Left lung (tissue), 10 donors: ENCODE data around the gene PREX1. TPM values are rescaled to one million over a fixed set of nuclear protein-coding genes. Genes with fewer than 3 reads are reported as not detected.

Experiments used
- ATAC-seq: fragments of 200-7000 bp; cut with Tn5 transposase; one replicate; pipeline ENCODE4 v1.9.1; 2020; ENCODE audit warnings: moderate library complexity
- DNase-seq, 4 donors: peaks; one replicate each; pipeline ENCODE4 v3.0.0-alpha.2; 2013 to 2020
- H3K27ac ChIP-seq, 2 donors: fragments of 200-600 bp; sonication (generic) in 1 of 2; one replicate each; pipeline versions ENCODE4 v1.5.0 to v1.8.0; 2020 to 2021
- H3K27me3 ChIP-seq, 2 donors: fragments of 200-600 bp; sonication (generic) in 1 of 2; one replicate each; pipeline versions ENCODE4 v1.5.0 to v1.8.0; 2020 to 2021
- H3K36me3 ChIP-seq, 2 donors: fragments of 200-600 bp; sonication (generic) in 1 of 2; one replicate each; pipeline versions ENCODE4 v1.5.0 to v1.8.0; 2020 to 2021
- H3K4me1 ChIP-seq, 2 donors: fragments of 200-600 bp; one replicate each; pipeline ENCODE4 v1.8.0; 2021
- H3K4me3 ChIP-seq, 2 donors: fragments of 200-600 bp; sonication (generic) in 1 of 2; one replicate each; pipeline versions ENCODE4 v1.5.0 to v1.8.0; 2020 to 2021; ENCODE audit warnings: mild to moderate bottlenecking in 1 of 2
- H3K9me3 ChIP-seq, 2 donors: fragments of 200-600 bp; sonication (generic) in 1 of 2; one replicate each; pipeline versions ENCODE4 v1.5.0 to v1.8.0; 2020 to 2021
- intact Hi-C, 2 donors: fragments of 100-400 bp; cut with DNase I; formaldehyde crosslinking; loops; one replicate each; pipeline versions ENCODE4 v1.11.2 to v1.14.2; 2022
- polyA plus RNA-seq, 6 donors: library from polyadenylated mRNA; unstranded; fragments of 120-200 nt; gene quantifications; one replicate each; pipeline ENCODE4 v1.2.1, GENCODE V29; 2013; ENCODE audit not compliant: insufficient read length in 6 of 6
- total RNA-seq, 2 donors: library from RNA; stranded (reverse); fragmentation: NEBNext Ultra II Directional; extraction: Animal tissue kit (Norgen Biotek cat#: 25700); gene quantifications; one replicate each; pipeline ENCODE4 v1.2.1, GENCODE V29; 2021
- TF ChIP-seq, protein P1 (sequence below), 2 donors: fragments of 200-600 bp; sonication (generic) in 1 of 2; IDR thresholded peaks; one replicate each; pipeline versions ENCODE4 v1.5.0 to v1.8.0; 2021; ENCODE audit warnings: antibody characterized with exemption in 2 of 2
- donor health status: DM: no; HTN: yes; CAD: no.
- donor health status: DM: no; HTN: no; CAD: no.

The PREX1 gene
- total and polyA plus RNA-seq, 8 donors: 20.3 to 111 (median 26.1) TPM

- H3K27me3 ChIP-seq: peaks cover 0 to 6% of the 10 kb centered on the region in 2 donors
- no peak for DNase-seq
- no peak overlapping the region for H3K27ac ChIP-seq
- peaks cover 0 to 14% of the 10 kb centered on the region in 2 donors for H3K4me1 ChIP-seq
- H3K9me3 ChIP-seq: peaks cover 0 to 6% of the 10 kb centered on the region in 2 donors
- H3K4me3 ChIP-seq: no peak overlapping the region
- peaks cover 0 to 89% of the 10 kb centered on the region in 2 donors for H3K36me3 ChIP-seq
- TF ChIP-seq, protein P1, sequence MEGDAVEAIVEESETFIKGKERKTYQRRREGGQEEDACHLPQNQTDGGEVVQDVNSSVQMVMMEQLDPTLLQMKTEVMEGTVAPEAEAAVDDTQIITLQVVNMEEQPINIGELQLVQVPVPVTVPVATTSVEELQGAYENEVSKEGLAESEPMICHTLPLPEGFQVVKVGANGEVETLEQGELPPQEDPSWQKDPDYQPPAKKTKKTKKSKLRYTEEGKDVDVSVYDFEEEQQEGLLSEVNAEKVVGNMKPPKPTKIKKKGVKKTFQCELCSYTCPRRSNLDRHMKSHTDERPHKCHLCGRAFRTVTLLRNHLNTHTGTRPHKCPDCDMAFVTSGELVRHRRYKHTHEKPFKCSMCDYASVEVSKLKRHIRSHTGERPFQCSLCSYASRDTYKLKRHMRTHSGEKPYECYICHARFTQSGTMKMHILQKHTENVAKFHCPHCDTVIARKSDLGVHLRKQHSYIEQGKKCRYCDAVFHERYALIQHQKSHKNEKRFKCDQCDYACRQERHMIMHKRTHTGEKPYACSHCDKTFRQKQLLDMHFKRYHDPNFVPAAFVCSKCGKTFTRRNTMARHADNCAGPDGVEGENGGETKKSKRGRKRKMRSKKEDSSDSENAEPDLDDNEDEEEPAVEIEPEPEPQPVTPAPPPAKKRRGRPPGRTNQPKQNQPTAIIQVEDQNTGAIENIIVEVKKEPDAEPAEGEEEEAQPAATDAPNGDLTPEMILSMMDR (IDR thresholded peaks at IDR 0.05): no peak
- ATAC-seq: no peak
- intact Hi-C loops: no loop called here
Measured at GRCh38 chr20:48662711-48663110, 165.1 kb downstream of the PREX1 start.

GRCh38 chr20:48661575-48662455 lies 166.0 kb downstream of the PREX1 start:
- intact Hi-C loops: no loop called here

DNA sequence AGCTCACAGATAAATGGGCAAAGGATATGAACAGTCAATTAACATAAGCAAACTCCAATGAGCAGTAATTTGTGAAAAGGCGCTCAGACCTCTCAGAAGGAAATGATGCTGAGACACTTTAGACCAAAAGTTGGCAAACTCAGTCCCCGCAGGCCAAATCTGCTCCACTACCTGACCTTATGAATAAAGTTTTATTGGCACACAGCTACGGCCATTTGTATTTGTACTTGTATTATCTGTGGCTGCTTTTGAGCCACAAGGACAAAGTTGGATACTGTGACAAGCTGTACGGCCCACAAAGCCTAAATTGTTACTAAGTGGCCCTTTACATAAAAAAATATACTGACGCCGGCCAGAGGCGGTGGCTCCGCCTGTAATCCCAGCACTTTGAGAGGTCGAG lies 167.0 kb downstream of the PREX1 start:
- peaks cover 0 to 14% of the 10 kb centered on the region in 2 donors for H3K4me1 ChIP-seq

More at GRCh38 chr20:48661575-48662455, 166.0 kb downstream of the PREX1 start:
- Histone ChIP-seq H3K27me3 (peaks cover 0 to 6% of the 10 kb centered on the region in 2 donors), H3K9me3 (peaks cover 0 to 6% of the 10 kb centered on the region in 2 donors), H3K4me1 (peaks cover 0 to 14% of the 10 kb centered on the region in 2 donors), H3K4me3 (no peak overlapping the region), H3K36me3 (peaks cover 0 to 89% of the 10 kb centered on the region in 2 donors), H3K27ac (no peak overlapping the region)
- ATAC-seq (no peak), DNase-seq (no peak)
- TF ChIP-seq, protein P1 (IDR thresholded peaks at IDR 0.05): no peak

GRCh38 chr20:48659858-48660257 lies 167.9 kb downstream of the PREX1 start:
- no peak for DNase-seq
- intact Hi-C loops: loop anchor here (5.0 kb wide), 2 partner anchors 242 to 247 kb away; no protein-coding TSS in a partner anchor
- ATAC-seq: no peak

More for the DNA sequence above, 167.0 kb downstream of the PREX1 start:
- intact Hi-C loops: no loop called here
- TF ChIP-seq, protein P1 (IDR thresholded peaks at IDR 0.05): no peak
- Histone ChIP-seq H3K27me3 (peaks cover 0 to 6% of the 10 kb centered on the region in 2 donors), H3K36me3 (peaks cover 0 to 89% of the 10 kb centered on the region in 2 donors), H3K4me3 (no peak overlapping the region), H3K27ac (no peak overlapping the region), H3K9me3 (peaks cover 0 to 6% of the 10 kb centered on the region in 2 donors)
- DNase-seq (no peak), ATAC-seq (no peak)

More at GRCh38 chr20:48659858-48660257, 167.9 kb downstream of the PREX1 start:
- Histone ChIP-seq H3K9me3 (peaks cover 0 to 6% of the 10 kb centered on the region in 2 donors), H3K27me3 (peaks cover 0 to 6% of the 10 kb centered on the region in 2 donors), H3K27ac (peak overlapping the region in 1 of 2 donors; percentile 39), H3K4me1 (peaks cover 0 to 14% of the 10 kb centered on the region in 2 donors), H3K4me3 (no peak overlapping the region), H3K36me3 (peaks cover 0 to 94% of the 10 kb centered on the region in 2 donors)
- TF ChIP-seq, protein P1 (IDR thresholded peaks at IDR 0.05): no peak
